Measurements from ENCODE around the gene NANOS1. TPM values are rescaled to one million over a fixed set of nuclear protein-coding genes. Genes with fewer than 3 reads are reported as not detected.
A peak's percentile ranks its signal among the peaks of the same experiment; 100 is the strongest.

NANOS1 gene
- total RNA-seq, 2 donors from 2014 or later = 0.27 to 1.1 TPM

- no peak for ATAC-seq
Observed at GRCh38 chr10:119049361-119049760, 19.8 kb downstream of the NANOS1 start.

GRCh38 chr10:119049777-119050176 is 20.3 kb downstream of the NANOS1 start:
- intact Hi-C loops (cut with DNase I, micrococcal nuclease) = no loop called here
- no peak for ATAC-seq
- no peak for DNase-seq

More at GRCh38 chr10:119049361-119049760, 19.8 kb downstream of the NANOS1 start:
- DNase-seq = no peak
- intact Hi-C loops (cut with DNase I, micrococcal nuclease) = no loop called here

- DNase-seq (no peak), ATAC-seq (no peak)
- intact Hi-C loops (cut with DNase I, micrococcal nuclease) = no loop called here
Observed at GRCh38 chr10:119051775-119052174, 22.3 kb downstream of the NANOS1 start.

GRCh38 chr10:119055472-119055871 is 26.0 kb downstream of the NANOS1 start:
- ATAC-seq (peak; percentile 94), DNase-seq (peak; percentile 27 to 34)
- intact Hi-C loops (cut with DNase I, micrococcal nuclease) = no loop called here

GRCh38 chr10:119058010-119058409 is 28.5 kb downstream of the NANOS1 start:
- intact Hi-C loops (cut with DNase I, micrococcal nuclease) = no loop called here
- ATAC-seq (no peak), DNase-seq (no peak)

GRCh38 chr10:119059557-119059956 is 30.0 kb downstream of the NANOS1 start:
- DNase-seq (no peak), ATAC-seq (no peak)
- intact Hi-C loops (cut with DNase I, micrococcal nuclease) = no loop called here

GRCh38 chr10:119060107-119060506 is 30.6 kb downstream of the NANOS1 start:
- no peak for ATAC-seq
- no peak for DNase-seq
- intact Hi-C loops (cut with DNase I, micrococcal nuclease) = no loop called here

GRCh38 chr10:119061352-119061751 is 31.8 kb downstream of the NANOS1 start:
- DNase-seq (no peak), ATAC-seq (no peak)
- intact Hi-C loops (cut with DNase I, micrococcal nuclease) = no loop called here

- intact Hi-C loops (cut with DNase I, micrococcal nuclease) = no loop called here
- DNase-seq (no peak), ATAC-seq (peak; percentile 79)
Observed at GRCh38 chr10:119061926-119062325, 32.4 kb downstream of the NANOS1 start.

- DNase-seq = no peak
- intact Hi-C loops (cut with DNase I, micrococcal nuclease) = no loop called here
Observed at GRCh38 chr10:119070395-119071165, 41.1 kb downstream of the NANOS1 start.

GRCh38 chr10:119073584-119073983 is 44.1 kb downstream of the NANOS1 start:
- ATAC-seq = no peak
- DNase-seq = no peak
- intact Hi-C loops (cut with DNase I, micrococcal nuclease) = loop anchor here in 1 of 2 donors (2.0 kb wide), 1 partner anchor 57 kb away; no protein-coding TSS in a partner anchor

More at GRCh38 chr10:119070395-119071165, 41.1 kb downstream of the NANOS1 start:
- no peak for ATAC-seq

- ATAC-seq = no peak
- intact Hi-C loops (cut with DNase I, micrococcal nuclease) = no loop called here
- no peak for DNase-seq
Observed at GRCh38 chr10:119078422-119079179, 49.1 kb downstream of the NANOS1 start.

- intact Hi-C loops (cut with DNase I, micrococcal nuclease) = no loop called here
- DNase-seq = peak; percentile 78 to 84
- peak; percentile 82 for ATAC-seq
Observed at GRCh38 chr10:119079599-119080520, 50.3 kb downstream of the NANOS1 start.

GRCh38 chr10:119080521-119081259 is 51.2 kb downstream of the NANOS1 start, which contains the start of gene EIF3A:
Gene EIF3A, minus strand, starts transcription at chr10:119080817. Its CDS starts 141 bp downstream, at chr10:119080676.
- ATAC-seq (peak; percentile 90), DNase-seq (peak; percentile 88 to 93)
- intact Hi-C loops (cut with DNase I, micrococcal nuclease) = no loop called here

Measured in left colon (tissue), 2 donors.